Neuronal stem cell (in vitro differentiated cells): ENCODE data around the gene PRRT2.

Experiments
- DNase-seq: peaks from one replicate; pipeline ENCODE4 v3.0.0-alpha.2; 2013; ENCODE audit warnings: low spot score
- H2AFZ ChIP-seq: one replicate; pipeline ENCODE4 v1.6.1; 2013; ENCODE audit warnings: mild to moderate bottlenecking, low read length, inconsistent platforms
- H2AK5ac ChIP-seq: 2 replicates; pipeline ENCODE4 v1.6.1; 2013; ENCODE audit warnings: low read depth, mild to moderate bottlenecking, inconsistent platforms, low read length, moderate library complexity, mixed read lengths
- H2BK120ac ChIP-seq: 2 replicates; pipeline ENCODE4 v1.6.1; 2013; ENCODE audit warnings: low read depth, mild to moderate bottlenecking, inconsistent platforms, low read length, moderate library complexity, mixed read lengths
- H2BK12ac ChIP-seq: one replicate; pipeline ENCODE4 v1.6.1; 2013; ENCODE audit warnings: low read length, inconsistent platforms
- H2BK15ac ChIP-seq: 2 replicates; pipeline ENCODE4 v1.6.1; 2013; ENCODE audit warnings: mild to moderate bottlenecking, low read length, inconsistent platforms, mixed read lengths
- H2BK5ac ChIP-seq: one replicate; pipeline ENCODE4 v1.6.1; 2013; ENCODE audit warnings: inconsistent platforms, mild to moderate bottlenecking, low read length, moderate library complexity
- H3K14ac ChIP-seq: one replicate; pipeline ENCODE4 v1.6.1; 2013; ENCODE audit warnings: low read length, inconsistent platforms
- H3K18ac ChIP-seq: 2 replicates; pipeline ENCODE4 v1.6.1; 2013; ENCODE audit warnings: low read length, inconsistent platforms
- H3K23ac ChIP-seq: 2 replicates; pipeline ENCODE4 v1.6.1; 2013; ENCODE audit warnings: low read depth, mild to moderate bottlenecking, mixed read lengths, low read length, inconsistent platforms; ENCODE audit not compliant: poor library complexity
- H3K27ac ChIP-seq: replicated peaks from 3 replicates; pipeline ENCODE4 v1.5.1; 2013; ENCODE audit warnings: low read length, inconsistent platforms
- H3K27me3 ChIP-seq, 3 experiments: 2 replicates each; pipeline ENCODE4 v1.6.1; 2013; ENCODE audit warnings: low read length in 3 of 3, mild to moderate bottlenecking in 2 of 3, inconsistent platforms in 1 of 3, low read depth in 1 of 3, mixed read lengths in 1 of 3, moderate library complexity in 1 of 3; ENCODE audit not compliant: control insufficient read depth in 3 of 3, insufficient read depth in 3 of 3
- H3K36me3 ChIP-seq, 2 donors: replicated peaks in 1 of 2; 2 replicates each; pipeline ENCODE4 v1.6.1; 2013; ENCODE audit warnings: low read length in 2 of 2; ENCODE audit not compliant: control insufficient read depth in 2 of 2, insufficient read depth in 2 of 2
- H3K4ac ChIP-seq: 2 replicates; pipeline ENCODE4 v1.6.1; 2013; ENCODE audit warnings: inconsistent platforms, mild to moderate bottlenecking, low read length, moderate library complexity
- H3K4me1 ChIP-seq, 2 donors: 1 replicate in 1 of 2; 2 replicates in 1 of 2; pipeline ENCODE4 v1.6.1; 2013; ENCODE audit warnings: low read length in 2 of 2, low read depth in 1 of 2; ENCODE audit not compliant: control insufficient read depth in 2 of 2, insufficient read depth in 1 of 2
- H3K4me2 ChIP-seq: one replicate; pipeline ENCODE4 v1.6.1; 2013; ENCODE audit warnings: mild to moderate bottlenecking, low read length, inconsistent platforms; ENCODE audit not compliant: insufficient read depth, poor library complexity, severe bottlenecking
- H3K4me3 ChIP-seq, 2 donors: 2 replicates each; pipeline ENCODE4 v1.5.1; 2013; ENCODE audit warnings: low read length in 2 of 2, mild to moderate bottlenecking in 2 of 2, inconsistent platforms in 1 of 2, moderate library complexity in 1 of 2
- H3K79me1 ChIP-seq: one replicate; pipeline ENCODE4 v1.6.1; 2013; ENCODE audit warnings: low read depth, mild to moderate bottlenecking, inconsistent platforms, low read length, moderate library complexity
- H3K9ac ChIP-seq: one replicate; pipeline ENCODE4 v1.6.1; 2013; ENCODE audit warnings: mild to moderate bottlenecking, low read depth, low read length, inconsistent platforms; ENCODE audit not compliant: poor library complexity
- H3K9me3 ChIP-seq, 2 donors: replicated peaks in 1 of 2; 2 replicates each; pipeline versions ENCODE3 to v1.6.1; 2013; ENCODE audit warnings: low read length in 2 of 2, mild to moderate bottlenecking in 2 of 2, inconsistent platforms in 1 of 2, low read depth in 1 of 2, mixed read lengths in 1 of 2, moderate library complexity in 1 of 2; ENCODE audit not compliant: control insufficient read depth in 2 of 2, insufficient read depth in 1 of 2
- H4K8ac ChIP-seq: one replicate; pipeline ENCODE4 v1.6.1; 2013; ENCODE audit warnings: low read depth, mild to moderate bottlenecking, inconsistent platforms, low read length, moderate library complexity
- H4K91ac ChIP-seq: one replicate; pipeline ENCODE4 v1.6.1; 2013; ENCODE audit warnings: low read length, low read depth, mild to moderate bottlenecking, inconsistent platforms; ENCODE audit not compliant: poor library complexity
- WGBS, 2 donors: extraction: QIAGEN DNeasy Blood & Tissue Kit; methylation state at CpG; one replicate each; pipeline ENCODE4 v1.1.7; 2013; ENCODE audit warnings: missing lambda C conversion rate in 2 of 2, mixed read lengths in 1 of 2; ENCODE audit not compliant: insufficient read length in 2 of 2, insufficient replicate concordance in 1 of 2; ENCODE audit errors: extremely low coverage in 2 of 2; 5-methylcytosine and 5-hydroxymethylcytosine counted together

PRRT2 gene

GRCh38 chr16:29804020-29804419, 8.0 kb upstream of the PRRT2 start:
- Histone ChIP-seq H3K27ac (peak overlapping the region; percentile 15), H3K9ac (no peak overlapping the region)

GRCh38 chr16:29804455-29805231, 7.3 kb upstream of the PRRT2 start:
- Histone ChIP-seq H3K9me3 (peaks cover 0 to 2% of the 10 kb centered on the region in 2 donors), H3K4me3 (peak overlapping the region; percentile 71 to 79), H3K27ac (peak overlapping the region; percentile 88), H3K79me1 (peaks cover 18% of the 10 kb centered on the region), H2BK15ac (peak overlapping the region; percentile 75), H3K4ac (peak overlapping the region; percentile 56), H3K4me1 (peaks cover 22% of the 10 kb centered on the region in 2 donors), H2BK12ac (no peak overlapping the region), H4K91ac (no peak overlapping the region), H3K18ac (peak overlapping the region; percentile 94), H3K23ac (peak overlapping the region; percentile 99), H2AFZ (peak overlapping the region; percentile 70), H3K9ac (peak overlapping the region; percentile 98), H2AK5ac (peak overlapping the region; percentile 100), H3K27me3 (no peaks in the 10 kb centered on the region), H3K4me2 (peak overlapping the region; percentile 84), H3K36me3 (peaks cover 49 to 77% of the 10 kb centered on the region in 2 donors), H2BK120ac (peak overlapping the region; percentile 95), H2BK5ac (peak overlapping the region; percentile 98), H3K14ac (no peak overlapping the region), H4K8ac (peak overlapping the region; percentile 52)
- no peak for DNase-seq
- WGBS, 2 donors: no CpG with 5 or more reads among the region's 26 CpGs

More at GRCh38 chr16:29804020-29804419, 8.0 kb upstream of the PRRT2 start:
- H3K36me3 ChIP-seq: peaks cover 51 to 78% of the 10 kb centered on the region in 2 donors
- no peak overlapping the region for H3K18ac ChIP-seq
- H2AFZ ChIP-seq: no peak overlapping the region
- H3K27me3 ChIP-seq: no peaks in the 10 kb centered on the region
- no peak overlapping the region for H2BK15ac ChIP-seq
- WGBS, 2 donors: no CpG with 5 or more reads among the region's 8 CpGs
- H3K23ac ChIP-seq: no peak overlapping the region
- no peak overlapping the region for H3K4ac ChIP-seq
- no peak overlapping the region for H2BK12ac ChIP-seq
- H2BK5ac ChIP-seq: no peak overlapping the region
- no peak overlapping the region for H3K4me3 ChIP-seq
- H3K9me3 ChIP-seq: peaks cover 0 to 2% of the 10 kb centered on the region in 2 donors
- H4K91ac ChIP-seq: no peak overlapping the region
- no peak overlapping the region for H4K8ac ChIP-seq
- peaks cover 17% of the 10 kb centered on the region in 2 donors for H3K4me1 ChIP-seq
- H3K4me2 ChIP-seq: no peak overlapping the region
- H3K79me1 ChIP-seq: peaks cover 13% of the 10 kb centered on the region
- no peak overlapping the region for H3K14ac ChIP-seq
- no peak overlapping the region for H2BK120ac ChIP-seq
- H2AK5ac ChIP-seq: no peak overlapping the region
- no peak for DNase-seq

GRCh38 chr16:29805232-29806098, 6.5 kb upstream of the PRRT2 start:
- peak overlapping the region; percentile 56 for H3K4ac ChIP-seq

More at GRCh38 chr16:29805232-29806098, 6.5 kb upstream of the PRRT2 start:
- peak overlapping the region; percentile 84 for H3K4me2 ChIP-seq
- peaks cover 25% of the 10 kb centered on the region for H3K79me1 ChIP-seq
- WGBS, 2 donors: no CpG with 5 or more reads among the region's 103 CpGs
- no peak overlapping the region for H2BK12ac ChIP-seq
- H3K27ac ChIP-seq: peak overlapping the region; percentile 88
- H2BK15ac ChIP-seq: peak overlapping the region; percentile 75
- H3K14ac ChIP-seq: no peak overlapping the region
- no peak overlapping the region for H4K91ac ChIP-seq
- H2AFZ ChIP-seq: peak overlapping the region; percentile 70
- H3K9me3 ChIP-seq: peaks cover 0 to 2% of the 10 kb centered on the region in 2 donors
- peak overlapping the region; percentile 98 for H2BK5ac ChIP-seq
- H3K18ac ChIP-seq: peak overlapping the region; percentile 94
- peaks cover 50 to 77% of the 10 kb centered on the region in 2 donors for H3K36me3 ChIP-seq
- peak overlapping the region; percentile 100 for H2AK5ac ChIP-seq
- H2BK120ac ChIP-seq: peak overlapping the region; percentile 95
- peak overlapping the region; percentile 71 to 79 for H3K4me3 ChIP-seq
- peak overlapping the region; percentile 98 for H3K9ac ChIP-seq
- H3K27me3 ChIP-seq: no peaks in the 10 kb centered on the region
- peak overlapping the region; percentile 99 for H3K23ac ChIP-seq
- no peak overlapping the region for H4K8ac ChIP-seq
- peak; percentile 99 for DNase-seq
- H3K4me1 ChIP-seq: peaks cover 29 to 30% of the 10 kb centered on the region in 2 donors
